Neural cell (in vitro differentiated cells): Measurements from ENCODE around the gene PLSCR4. TPM values are rescaled to one million over a fixed set of nuclear protein-coding genes. Genes with fewer than 3 reads are reported as not detected.

Experiments
- H2AFZ ChIP-seq: fragments of 200-600, 300-800 bp; sonication (generic), shearing (Covaris generic); 2 replicates; pipeline ENCODE4 v1.6.0; 2014; ENCODE audit warnings: low read depth, mild to moderate bottlenecking, antibody characterized with exemption, low read length, moderate library complexity
- H3F3A ChIP-seq: fragments of 200-600 bp; shearing (Covaris generic); 2 replicates; pipeline ENCODE4 v1.6.1; 2016; ENCODE audit warnings: mild to moderate bottlenecking, moderate library complexity, mixed read lengths, antibody characterized with exemption, low read length; ENCODE audit not compliant: insufficient read depth, poor library complexity, severe bottlenecking
- H3K27ac ChIP-seq: fragments of 200-600, 300-800 bp; sonication (generic), shearing (Covaris generic); 2 replicates; pipeline ENCODE4 v1.5.1; 2014; ENCODE audit warnings: mild to moderate bottlenecking, low read length, moderate library complexity
- H3K27me3 ChIP-seq: fragments of 300-800, 200-600 bp; sonication (generic), shearing (Covaris generic); 2 replicates; pipeline ENCODE4 v1.6.0; 2014; ENCODE audit warnings: mild to moderate bottlenecking, low read depth, low read length, moderate library complexity; ENCODE audit not compliant: insufficient read depth
- H3K36me3 ChIP-seq: fragments of 300-800, 200-600 bp; sonication (generic), shearing (Covaris generic); 2 replicates; pipeline ENCODE4 v1.5.1; 2014; ENCODE audit warnings: mild to moderate bottlenecking, antibody characterized with exemption, low read length, moderate library complexity; ENCODE audit not compliant: insufficient read depth
- H3K4me2 ChIP-seq: fragments of 300-800, 200-600 bp; sonication (generic), shearing (Covaris generic); 2 replicates; pipeline ENCODE4 v1.6.0; 2014; ENCODE audit warnings: mild to moderate bottlenecking, low read length
- H3K4me3 ChIP-seq: fragments of 300-800, 200-600 bp; sonication (generic), shearing (Covaris generic); 2 replicates; pipeline ENCODE4 v1.5.1; 2014; ENCODE audit warnings: mild to moderate bottlenecking, low read length, moderate library complexity
- H3K79me2 ChIP-seq: fragments of 200-600 bp; shearing (Covaris generic); replicated peaks from 2 replicates; pipeline ENCODE4 v1.6.0; 2014; ENCODE audit warnings: mild to moderate bottlenecking, low read length, moderate library complexity; ENCODE audit not compliant: insufficient read depth
- H3K9ac ChIP-seq: fragments of 300-800, 200-600 bp; sonication (generic), shearing (Covaris generic); 2 replicates; pipeline ENCODE4 v1.6.1; 2016; ENCODE audit warnings: mild to moderate bottlenecking, low read length, mixed read lengths
- H3K9me2 ChIP-seq: fragments of 200-600 bp; shearing (Covaris generic); 2 replicates; pipeline ENCODE4 v1.6.1; 2016; ENCODE audit warnings: mild to moderate bottlenecking, low read length, mixed read lengths; ENCODE audit not compliant: insufficient read depth
- H3K9me3 ChIP-seq: fragments of 200-600, 300-800 bp; sonication (generic), shearing (Covaris generic); 2 replicates; pipeline ENCODE4 v1.6.1; 2016; ENCODE audit warnings: mild to moderate bottlenecking, mixed run types, low read length, moderate library complexity, mixed read lengths
- H4K20me1 ChIP-seq: fragments of 200-600 bp; shearing (Covaris generic); 2 replicates; pipeline ENCODE4 v1.6.1; 2016; ENCODE audit warnings: mild to moderate bottlenecking, mixed run types; ENCODE audit not compliant: insufficient read depth
- EP300 ChIP-seq: fragments of 450-650 bp; conservative IDR thresholded peaks from 2 replicates; pipeline ENCODE4 v1.6.1; 2014; ENCODE audit warnings: antibody characterized with exemption, mild to moderate bottlenecking, moderate library complexity; ENCODE audit not compliant: poor library complexity, severe bottlenecking
- EZH2 ChIP-seq: fragments of 200-600, 300-800 bp; shearing (Covaris generic), sonication (generic); IDR thresholded peaks from 2 replicates; pipeline ENCODE4 v1.6.1; 2014; ENCODE audit warnings: antibody characterized with exemption, low read length, borderline replicate concordance, mild to moderate bottlenecking; ENCODE audit not compliant: insufficient read depth, poor library complexity, severe bottlenecking
- MXI1 ChIP-seq: fragments of 450-650 bp; conservative IDR thresholded peaks from 2 replicates; pipeline ENCODE4 v1.6.1; 2014; ENCODE audit warnings: antibody characterized with exemption, mild to moderate bottlenecking; ENCODE audit not compliant: poor library complexity, severe bottlenecking
- POLR2AphosphoS5 ChIP-seq: IDR thresholded peaks from 2 replicates; pipeline ENCODE4 v1.6.1; 2012
- RAD21 ChIP-seq: fragments of 450-650 bp; conservative IDR thresholded peaks from 2 replicates; pipeline ENCODE4 v1.6.1; 2014; ENCODE audit warnings: antibody characterized with exemption, mild to moderate bottlenecking, moderate library complexity
- SMC3 ChIP-seq: fragments of 450-650 bp; conservative IDR thresholded peaks from 2 replicates; pipeline ENCODE4 v1.6.1; 2014; ENCODE audit warnings: antibody characterized with exemption, mild to moderate bottlenecking, moderate library complexity; ENCODE audit not compliant: poor library complexity
- TAF1 ChIP-seq: IDR thresholded peaks from 2 replicates; pipeline ENCODE4 v1.6.1; 2012; ENCODE audit warnings: low read depth
- polyA plus RNA-seq: library from polyadenylated mRNA; depleted of rRNA; stranded (reverse); fragments of >200 nt; gene quantifications from 2 replicates; pipeline ENCODE4 v1.2.3, GENCODE V29; 2014
- TF ChIP-seq, protein P1 (sequence below): fragments of 450-650 bp; IDR thresholded peaks from 2 replicates; pipeline ENCODE4 v1.5.1; 2014; ENCODE audit warnings: antibody characterized with exemption, mild to moderate bottlenecking, moderate library complexity; ENCODE audit not compliant: poor library complexity, severe bottlenecking
- TF ChIP-seq, protein P2 (sequence below): IDR thresholded peaks from 2 replicates; pipeline ENCODE4 v1.6.1; 2012; ENCODE audit warnings: borderline replicate concordance

The PLSCR4 gene
- polyA plus RNA-seq, 1 donor from 2014 or later = not detected

DNA sequence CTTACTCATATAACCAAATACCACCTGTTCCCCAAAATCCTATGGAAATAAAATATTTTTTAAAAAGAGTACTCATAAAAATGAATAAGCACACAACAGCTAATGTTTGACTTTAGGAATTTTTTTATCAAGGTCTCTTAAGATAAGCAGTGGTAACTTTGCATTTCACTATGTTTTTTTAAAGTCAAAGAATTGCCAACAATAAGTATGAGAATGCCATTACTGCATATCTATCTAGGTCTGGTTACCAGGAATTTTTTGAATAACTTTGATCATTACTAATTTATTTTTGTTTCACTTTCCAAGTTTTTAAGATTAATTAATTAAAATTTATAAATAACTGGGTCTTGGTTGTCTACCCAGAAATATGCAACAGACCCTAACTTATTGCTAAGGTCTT, 41.5 kb downstream of the PLSCR4 start:
- H3K4me2 ChIP-seq = no peak overlapping the region
- no peaks in the 10 kb centered on the region for H3K36me3 ChIP-seq
- no peak overlapping the region for H2AFZ ChIP-seq

DNA sequence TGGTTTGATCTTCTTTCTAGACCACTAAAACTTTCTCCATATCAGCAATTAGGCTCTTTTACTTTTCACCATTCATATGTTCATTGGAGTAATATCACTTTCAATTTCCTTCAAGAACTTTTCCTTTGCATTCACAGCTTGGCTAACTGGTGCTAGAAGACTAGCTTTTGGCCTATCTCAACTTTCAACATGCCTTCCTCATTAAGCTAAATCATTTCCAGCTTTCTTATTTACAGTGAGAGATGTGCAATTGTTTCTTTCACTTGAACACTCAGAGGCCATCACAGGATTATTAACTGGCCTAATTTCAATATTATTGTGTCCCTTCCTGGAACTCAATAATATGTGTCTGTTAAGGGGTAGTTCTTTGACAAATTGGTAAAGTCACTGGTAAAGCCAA, 47.1 kb downstream of the PLSCR4 start:
- Histone ChIP-seq H3K9me2 (no peaks in the 10 kb centered on the region), H3K4me2 (no peak overlapping the region), H4K20me1 (no peaks in the 10 kb centered on the region), H3K36me3 (no peaks in the 10 kb centered on the region), H3K9ac (no peak overlapping the region), H3K79me2 (no peaks in the 10 kb centered on the region), H3K4me3 (no peak overlapping the region), H3F3A (no peaks in the 10 kb centered on the region), H3K9me3 (no peaks in the 10 kb centered on the region), H3K27ac (no peak overlapping the region), H2AFZ (no peak overlapping the region), H3K27me3 (no peaks in the 10 kb centered on the region)
- TF ChIP-seq EZH2 = no peak

More for the DNA sequence above, 41.5 kb downstream of the PLSCR4 start:
- no peak overlapping the region for H3K4me3 ChIP-seq
- H3K27me3 ChIP-seq = no peaks in the 10 kb centered on the region
- TF ChIP-seq, protein P1, sequence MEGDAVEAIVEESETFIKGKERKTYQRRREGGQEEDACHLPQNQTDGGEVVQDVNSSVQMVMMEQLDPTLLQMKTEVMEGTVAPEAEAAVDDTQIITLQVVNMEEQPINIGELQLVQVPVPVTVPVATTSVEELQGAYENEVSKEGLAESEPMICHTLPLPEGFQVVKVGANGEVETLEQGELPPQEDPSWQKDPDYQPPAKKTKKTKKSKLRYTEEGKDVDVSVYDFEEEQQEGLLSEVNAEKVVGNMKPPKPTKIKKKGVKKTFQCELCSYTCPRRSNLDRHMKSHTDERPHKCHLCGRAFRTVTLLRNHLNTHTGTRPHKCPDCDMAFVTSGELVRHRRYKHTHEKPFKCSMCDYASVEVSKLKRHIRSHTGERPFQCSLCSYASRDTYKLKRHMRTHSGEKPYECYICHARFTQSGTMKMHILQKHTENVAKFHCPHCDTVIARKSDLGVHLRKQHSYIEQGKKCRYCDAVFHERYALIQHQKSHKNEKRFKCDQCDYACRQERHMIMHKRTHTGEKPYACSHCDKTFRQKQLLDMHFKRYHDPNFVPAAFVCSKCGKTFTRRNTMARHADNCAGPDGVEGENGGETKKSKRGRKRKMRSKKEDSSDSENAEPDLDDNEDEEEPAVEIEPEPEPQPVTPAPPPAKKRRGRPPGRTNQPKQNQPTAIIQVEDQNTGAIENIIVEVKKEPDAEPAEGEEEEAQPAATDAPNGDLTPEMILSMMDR = no peak
- TF ChIP-seq EP300 = no peak
- TF ChIP-seq RAD21 = no peak
- TF ChIP-seq EZH2 = no peak
- no peak for TF ChIP-seq TAF1
- TF ChIP-seq, protein P2, sequence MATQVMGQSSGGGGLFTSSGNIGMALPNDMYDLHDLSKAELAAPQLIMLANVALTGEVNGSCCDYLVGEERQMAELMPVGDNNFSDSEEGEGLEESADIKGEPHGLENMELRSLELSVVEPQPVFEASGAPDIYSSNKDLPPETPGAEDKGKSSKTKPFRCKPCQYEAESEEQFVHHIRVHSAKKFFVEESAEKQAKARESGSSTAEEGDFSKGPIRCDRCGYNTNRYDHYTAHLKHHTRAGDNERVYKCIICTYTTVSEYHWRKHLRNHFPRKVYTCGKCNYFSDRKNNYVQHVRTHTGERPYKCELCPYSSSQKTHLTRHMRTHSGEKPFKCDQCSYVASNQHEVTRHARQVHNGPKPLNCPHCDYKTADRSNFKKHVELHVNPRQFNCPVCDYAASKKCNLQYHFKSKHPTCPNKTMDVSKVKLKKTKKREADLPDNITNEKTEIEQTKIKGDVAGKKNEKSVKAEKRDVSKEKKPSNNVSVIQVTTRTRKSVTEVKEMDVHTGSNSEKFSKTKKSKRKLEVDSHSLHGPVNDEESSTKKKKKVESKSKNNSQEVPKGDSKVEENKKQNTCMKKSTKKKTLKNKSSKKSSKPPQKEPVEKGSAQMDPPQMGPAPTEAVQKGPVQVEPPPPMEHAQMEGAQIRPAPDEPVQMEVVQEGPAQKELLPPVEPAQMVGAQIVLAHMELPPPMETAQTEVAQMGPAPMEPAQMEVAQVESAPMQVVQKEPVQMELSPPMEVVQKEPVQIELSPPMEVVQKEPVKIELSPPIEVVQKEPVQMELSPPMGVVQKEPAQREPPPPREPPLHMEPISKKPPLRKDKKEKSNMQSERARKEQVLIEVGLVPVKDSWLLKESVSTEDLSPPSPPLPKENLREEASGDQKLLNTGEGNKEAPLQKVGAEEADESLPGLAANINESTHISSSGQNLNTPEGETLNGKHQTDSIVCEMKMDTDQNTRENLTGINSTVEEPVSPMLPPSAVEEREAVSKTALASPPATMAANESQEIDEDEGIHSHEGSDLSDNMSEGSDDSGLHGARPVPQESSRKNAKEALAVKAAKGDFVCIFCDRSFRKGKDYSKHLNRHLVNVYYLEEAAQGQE = no peak
- no peak for TF ChIP-seq POLR2AphosphoS5
- no peak overlapping the region for H3K9ac ChIP-seq
- H4K20me1 ChIP-seq = no peaks in the 10 kb centered on the region
- no peak overlapping the region for H3K27ac ChIP-seq
- H3F3A ChIP-seq = no peaks in the 10 kb centered on the region
- H3K79me2 ChIP-seq = no peaks in the 10 kb centered on the region
- no peaks in the 10 kb centered on the region for H3K9me3 ChIP-seq
- H3K9me2 ChIP-seq = no peaks in the 10 kb centered on the region

DNA sequence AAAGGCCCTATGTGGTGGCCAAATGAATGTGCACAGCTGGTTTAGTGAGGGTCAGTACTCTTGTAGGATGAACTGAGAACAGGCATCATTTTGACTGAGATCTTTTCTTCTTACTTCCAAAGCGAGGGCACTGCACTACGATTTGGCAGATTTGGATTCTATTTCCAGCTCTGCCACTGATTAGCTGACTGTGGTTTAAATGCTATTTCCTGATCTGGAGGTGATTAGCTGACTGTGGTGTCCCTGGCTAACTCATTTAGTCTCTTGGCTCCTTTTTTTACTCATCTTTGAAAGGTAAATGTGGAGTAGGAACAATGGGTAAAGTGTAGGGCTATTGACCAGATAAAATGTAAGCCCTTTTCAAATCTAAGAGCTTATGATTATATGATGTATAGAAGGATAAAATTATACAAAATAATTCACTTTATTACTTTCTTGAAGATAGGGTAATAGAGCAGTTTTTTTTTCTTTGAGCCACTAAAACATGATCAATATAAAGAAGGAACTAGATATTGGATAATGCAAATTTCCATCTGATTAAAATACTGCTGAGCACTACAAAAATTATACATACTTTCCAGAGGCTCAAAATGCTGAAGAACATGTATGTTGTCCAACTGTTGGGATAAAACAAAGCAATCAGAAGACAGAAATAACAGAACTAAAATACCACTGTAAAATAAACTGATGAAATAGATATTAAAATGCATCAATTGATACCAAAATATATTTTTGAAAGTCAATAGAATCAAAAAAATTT, 50.3 kb downstream of the PLSCR4 start:
- H3K9me2 ChIP-seq = no peaks in the 10 kb centered on the region
- H3K4me3 ChIP-seq = no peak overlapping the region
- H3K27me3 ChIP-seq = no peaks in the 10 kb centered on the region
- no peak overlapping the region for H3K4me2 ChIP-seq
- H3F3A ChIP-seq = no peaks in the 10 kb centered on the region
- no peaks in the 10 kb centered on the region for H4K20me1 ChIP-seq
- H2AFZ ChIP-seq = no peak overlapping the region
- no peaks in the 10 kb centered on the region for H3K9me3 ChIP-seq
- TF ChIP-seq TAF1 (no peak), EZH2 (no peak), POLR2AphosphoS5 (no peak), RAD21 (no peak), MXI1 (no peak), SMC3 (no peak), EP300 (no peak)
- TF ChIP-seq, protein P1 = no peak
- TF ChIP-seq, protein P2 = no peak
- no peaks in the 10 kb centered on the region for H3K79me2 ChIP-seq
- H3K27ac ChIP-seq = no peak overlapping the region
- H3K9ac ChIP-seq = no peak overlapping the region
- H3K36me3 ChIP-seq = no peaks in the 10 kb centered on the region
